GM12864 (cell line): ENCODE results near the gene ESAM.

Experiments
- DNase-seq: peaks from one replicate; pipeline ENCODE4 v3.0.0-alpha.2; 2011; ENCODE audit warnings: low read depth
- H3K4me3 ChIP-seq: 2 replicates; pipeline ENCODE4 v1.5.1; 2011; ENCODE audit warnings: mild to moderate bottlenecking, low read depth, low read length, control low read depth
- CTCF ChIP-seq: IDR thresholded peaks from 2 replicates; pipeline ENCODE4 v1.5.1; 2011; ENCODE audit warnings: low read depth, mild to moderate bottlenecking, moderate library complexity, low read length, control low read depth, inconsistent platforms; ENCODE audit errors: missing control alignments

The ESAM gene

GRCh38 chr11:124801014-124801413 is 38.9 kb upstream of the ESAM start:
- no peak for DNase-seq
- peak overlapping the region; percentile 79 for H3K4me3 ChIP-seq
- no peak for TF ChIP-seq CTCF

DNA sequence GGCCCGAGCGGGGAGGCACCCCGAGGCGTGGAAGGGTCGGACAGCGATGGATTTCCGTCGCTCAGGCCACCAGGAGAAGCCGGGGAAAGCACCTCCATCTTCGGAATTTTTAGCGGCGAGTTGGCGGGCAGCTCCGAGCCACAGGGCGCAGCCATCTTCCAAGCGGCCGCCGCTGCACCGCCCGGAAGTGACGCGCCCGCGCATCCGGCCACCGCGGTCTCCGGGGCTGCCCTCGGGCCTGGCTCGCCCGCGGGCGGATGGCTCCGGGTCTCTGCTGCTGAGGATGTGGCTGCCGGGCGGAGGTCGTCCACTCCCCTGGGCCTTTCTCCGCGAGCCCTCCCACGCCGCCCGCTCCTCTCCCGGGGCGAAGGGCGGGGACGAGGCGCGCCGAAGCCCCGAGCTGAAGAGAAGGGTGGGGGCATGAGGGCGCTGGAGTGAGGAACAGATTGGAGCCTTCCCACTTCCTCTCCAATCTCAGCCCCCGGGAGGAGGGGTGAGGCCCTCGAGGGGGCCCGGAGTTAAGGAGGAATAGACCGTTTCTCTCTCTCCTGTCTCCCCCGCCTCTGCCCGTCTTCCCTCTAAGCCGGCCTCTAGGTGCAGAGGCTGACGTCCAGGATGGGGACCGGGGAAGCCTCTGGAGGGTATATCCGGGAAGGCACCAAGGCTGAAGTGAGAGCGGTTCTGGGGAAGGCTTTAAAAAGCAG is 38.3 kb upstream of the ESAM start, which contains the start of gene MSANTD2:
Gene MSANTD2, minus strand, starts transcription at position 181 of the 704 bp plus-strand sequence. Its CDS starts 26 bp downstream, at position 155.
- TF ChIP-seq CTCF = no peak
- no peak for DNase-seq
- H3K4me3 ChIP-seq = peak within 1 kb of the TSS; percentile 79

GRCh38 chr11:124799348-124800225 is 37.5 kb upstream of the ESAM start:
- TF ChIP-seq CTCF = no peak
- no peak for DNase-seq
- peak overlapping the region; percentile 79 for H3K4me3 ChIP-seq

DNA sequence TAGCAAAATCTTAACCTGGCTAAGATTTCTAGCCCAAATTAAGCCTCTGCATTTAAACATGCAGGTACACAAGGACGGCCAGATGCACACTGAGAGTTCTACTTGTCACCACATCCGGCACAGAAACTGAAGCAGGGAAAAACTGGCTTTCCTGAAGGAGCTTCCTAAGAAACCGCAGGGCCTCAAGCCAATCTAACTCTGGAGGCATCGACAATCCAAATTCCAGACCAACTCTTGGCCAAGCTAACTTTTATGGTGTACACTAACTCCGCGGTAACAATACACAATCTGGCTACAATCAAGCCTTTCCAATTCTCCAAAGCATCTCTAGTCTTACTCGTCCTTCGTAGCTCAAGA is 36.9 kb upstream of the ESAM start:
- peak overlapping the region; percentile 79 for H3K4me3 ChIP-seq
- DNase-seq = no peak
- no peak for TF ChIP-seq CTCF

DNA sequence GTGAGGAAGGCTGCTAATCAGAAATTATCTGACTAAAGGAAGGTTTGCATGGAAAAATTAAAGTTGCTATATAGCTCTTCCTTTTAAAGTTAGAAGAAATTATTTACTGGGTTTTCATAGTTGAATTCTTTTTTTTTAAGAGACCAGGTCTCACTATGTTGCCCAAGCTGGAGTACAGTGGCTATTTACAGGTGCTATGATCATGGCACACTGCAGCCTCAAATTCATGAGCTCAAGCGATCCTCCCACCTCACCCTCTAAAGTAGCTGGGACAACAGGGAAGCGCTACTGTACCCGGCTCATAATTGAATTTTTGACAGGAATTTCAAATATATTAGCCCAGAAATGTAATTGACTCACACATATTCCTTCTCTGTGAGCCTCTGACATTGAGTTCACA is 34.2 kb upstream of the ESAM start:
- DNase-seq = no peak
- TF ChIP-seq CTCF = no peak
- no peak overlapping the region for H3K4me3 ChIP-seq

- DNase-seq = no peak
- no peak overlapping the region for H3K4me3 ChIP-seq
- TF ChIP-seq CTCF = peak; percentile 72
Observed at GRCh38 chr11:124793466-124794278, 31.6 kb upstream of the ESAM start.
